Measurements from ENCODE around the gene PAX8. TPM values are rescaled to one million over a fixed set of nuclear protein-coding genes. Genes with fewer than 3 reads are reported as not detected.

Gene PAX8
- total and polyA plus RNA-seq, 2 of the 13 experiments (the other 11 are each of a cell fraction or from before 2014, with no cell fraction given), result 1.5 to 8.8 TPM

GRCh38 chr2:113257516-113258264 lies 21.0 kb downstream of the PAX8 start:
- Histone ChIP-seq H3K4me2 (ENCODE audit: low read depth, low read length) (no peak overlapping the region), H3K9ac (ENCODE audit: insufficient read depth, low read depth, low read length) (no peak overlapping the region), H3K4me3 (replicated peaks in 1 of 3; ENCODE audit: insufficient read depth in 1 of 3, low read depth in 2 of 3, low read length in 3 of 3) (no peak overlapping the region), H4K20me1 (ENCODE audit: insufficient read depth, low read length) (no peaks in the 10 kb centered on the region), H3K79me2 (ENCODE audit: insufficient read depth, low read length) (no peaks in the 10 kb centered on the region), H3K36me3 (replicated peaks in 1 of 2; ENCODE audit: control insufficient read depth in 1 of 2, insufficient read depth in 2 of 2, low read length in 2 of 2) (no peaks in the 10 kb centered on the region), H3K4me1 (ENCODE audit: insufficient read depth, low read length) (no peaks in the 10 kb centered on the region), H2AFZ (ENCODE audit: low read length) (no peak overlapping the region), H3K27me3 (ENCODE audit: control insufficient read depth in 1 of 2, insufficient read depth in 2 of 2, low read length in 2 of 2) (peaks cover 0 to 24% of the 10 kb centered on the region in 2 experiments; a peak in 3 of 5 replicates), H3K27ac (ENCODE audit: extremely low read length, insufficient read depth, low read length) (no peak overlapping the region), H3K9me3 (ENCODE audit: low read length) (no peaks in the 10 kb centered on the region)
- ATAC-seq (no peak), DNase-seq (ENCODE audit: low spot score) (no peak), FAIRE-seq (no peak)
- TF ChIP-seq ZMYM3 (CRISPR knock-in tag; IDR thresholded peaks at IDR 0.05) (no peak), BCL6 (CRISPR knock-in tag; IDR thresholded peaks at IDR 0.05) (0 out of 2 replicates have a peak, but pooled peaks have one; percentile 25)
- intact Hi-C loops (cut with micrococcal nuclease; ENCODE audit: unreplicated experiment) (no loop called here), in situ Hi-C loops (cut with HindIII; ENCODE audit: extremely low pct_ligation_motif_present, low pct_unique_long_range_greater_than_20kb) (loop anchor here (25.0 kb wide), 1 partner anchor 105 kb away; no protein-coding TSS in a partner anchor)
- ChIA-PET POLR2A (no interaction called here), CTCF (ENCODE audit: low intra/inter-chr PET ratio, low total read pairs) (no interaction called here)
- no TSS peak for BruUV-seq (replicated peaks)
- 31% methylated on average over 7 of the region's 7 CpGs for WGBS (ENCODE audit: low lambda C conversion rate)

DNA sequence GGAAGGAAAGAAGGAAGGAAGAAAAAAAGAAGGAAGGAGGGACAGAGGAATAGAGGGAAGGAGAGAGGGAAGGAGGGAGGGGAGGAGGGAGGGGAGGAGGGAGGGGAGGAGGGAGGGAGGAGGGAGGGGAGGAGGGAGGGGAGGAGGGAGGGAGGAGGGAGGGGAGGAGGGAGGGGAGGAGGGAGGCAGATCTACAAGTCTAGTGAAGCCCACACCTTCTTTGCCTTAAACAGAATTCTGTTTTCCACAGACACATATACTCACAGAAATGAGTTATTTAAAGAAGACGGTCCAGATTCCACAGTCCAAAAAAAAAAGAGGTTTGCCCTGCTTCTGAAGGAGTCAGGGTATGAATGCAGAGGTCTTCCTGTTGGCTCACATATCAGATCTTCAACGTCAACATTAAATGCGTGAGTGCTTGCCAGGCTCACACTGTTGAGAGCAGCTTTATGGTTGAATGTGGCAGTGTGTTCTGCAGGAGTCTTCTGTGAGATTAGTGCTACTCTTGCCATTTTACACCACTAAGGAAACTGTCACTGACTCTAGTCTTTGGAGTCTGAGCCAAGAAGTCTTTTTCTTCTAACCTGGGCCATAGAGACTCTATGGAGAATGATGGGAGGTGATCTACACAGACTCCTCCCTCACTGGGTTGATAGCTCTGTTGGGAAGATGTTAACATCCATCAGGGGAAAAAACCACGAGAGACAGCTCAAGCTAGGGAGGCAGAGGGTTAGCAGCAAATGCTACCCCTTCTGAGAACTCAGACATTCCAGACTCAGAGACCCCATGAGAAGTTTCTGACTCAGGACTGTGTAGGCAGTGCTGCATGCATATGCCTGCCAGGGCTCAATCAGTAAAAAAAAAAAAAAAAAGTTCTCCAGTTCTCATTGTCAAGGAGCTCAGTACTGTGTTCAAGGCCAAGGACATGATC lies 23.3 kb downstream of the PAX8 start:
- ChIA-PET CTCF (ENCODE audit: low intra/inter-chr PET ratio, low total read pairs) (no interaction called here), POLR2A (no interaction called here)
- H4K20me1 ChIP-seq (ENCODE audit: insufficient read depth, low read length), result no peaks in the 10 kb centered on the region
- intact Hi-C loops (cut with micrococcal nuclease; ENCODE audit: unreplicated experiment) (no loop called here), in situ Hi-C loops (cut with HindIII; ENCODE audit: extremely low pct_ligation_motif_present, low pct_unique_long_range_greater_than_20kb) (loop anchor here (25.0 kb wide), 1 partner anchor 107 kb away; no protein-coding TSS in a partner anchor)
- peaks cover 11% of the 10 kb centered on the region for H3K4me1 ChIP-seq (ENCODE audit: insufficient read depth, low read length)
- no peak overlapping the region for H3K4me2 ChIP-seq (ENCODE audit: low read depth, low read length)
- H3K27ac ChIP-seq (ENCODE audit: extremely low read length, insufficient read depth, low read length), result no peak overlapping the region
- H3K27me3 ChIP-seq (ENCODE audit: control insufficient read depth in 1 of 2, insufficient read depth in 2 of 2, low read length in 2 of 2), result peaks cover 0 to 17% of the 10 kb centered on the region in 2 experiments; a peak in 3 of 5 replicates
- no peaks in the 10 kb centered on the region for H3K36me3 ChIP-seq (replicated peaks in 1 of 2; ENCODE audit: control insufficient read depth in 1 of 2, insufficient read depth in 2 of 2, low read length in 2 of 2)
- ATAC-seq (no peak), DNase-seq (ENCODE audit: low spot score) (no peak), FAIRE-seq (no peak)
- no peaks in the 10 kb centered on the region for H3K9me3 ChIP-seq (ENCODE audit: low read length)
- no peak overlapping the region for H2AFZ ChIP-seq (ENCODE audit: low read length)
- TF ChIP-seq PCBP2 (optimal IDR thresholded peaks at IDR 0.05; ENCODE audit: low read depth, low read length, poor library complexity, severe bottlenecking) (peak; percentile 47), HNRNPK (IDR thresholded peaks at IDR 0.05; ENCODE audit: low read depth, low read length, poor library complexity, severe bottlenecking) (peak; percentile 94), CBX5 (CRISPR knock-in tag; IDR thresholded peaks at IDR 0.05; ENCODE audit: borderline replicate concordance) (no peak), PCBP1 (IDR thresholded peaks at IDR 0.05; ENCODE audit: borderline replicate concordance, low read depth, low read length) (0 out of 2 replicates have a peak, but pooled peaks have one; percentile 81), ZNF383 (CRISPR knock-in tag; IDR thresholded peaks at IDR 0.05; ENCODE audit: borderline replicate concordance) (no peak)
- TF ChIP-seq, protein P1, sequence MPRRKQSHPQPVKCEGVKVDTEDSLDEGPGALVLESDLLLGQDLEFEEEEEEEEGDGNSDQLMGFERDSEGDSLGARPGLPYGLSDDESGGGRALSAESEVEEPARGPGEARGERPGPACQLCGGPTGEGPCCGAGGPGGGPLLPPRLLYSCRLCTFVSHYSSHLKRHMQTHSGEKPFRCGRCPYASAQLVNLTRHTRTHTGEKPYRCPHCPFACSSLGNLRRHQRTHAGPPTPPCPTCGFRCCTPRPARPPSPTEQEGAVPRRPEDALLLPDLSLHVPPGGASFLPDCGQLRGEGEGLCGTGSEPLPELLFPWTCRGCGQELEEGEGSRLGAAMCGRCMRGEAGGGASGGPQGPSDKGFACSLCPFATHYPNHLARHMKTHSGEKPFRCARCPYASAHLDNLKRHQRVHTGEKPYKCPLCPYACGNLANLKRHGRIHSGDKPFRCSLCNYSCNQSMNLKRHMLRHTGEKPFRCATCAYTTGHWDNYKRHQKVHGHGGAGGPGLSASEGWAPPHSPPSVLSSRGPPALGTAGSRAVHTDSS (CRISPR knock-in tag; conservative IDR thresholded peaks at IDR 0.05), result no peak
- H3K9ac ChIP-seq (ENCODE audit: insufficient read depth, low read depth, low read length), result no peak overlapping the region
- 15% methylated on average over 4 of the region's 4 CpGs for WGBS (ENCODE audit: low lambda C conversion rate)
- H3K79me2 ChIP-seq (ENCODE audit: insufficient read depth, low read length), result no peaks in the 10 kb centered on the region
- BruUV-seq (replicated peaks), result no TSS peak
- H3K4me3 ChIP-seq (replicated peaks in 1 of 3; ENCODE audit: insufficient read depth in 1 of 3, low read depth in 2 of 3, low read length in 3 of 3), result no peak overlapping the region
